CD14-positive monocyte (primary cell): ENCODE measurements around the gene SLC6A8. TPM values are rescaled to one million over a fixed set of nuclear protein-coding genes. Genes with fewer than 3 reads are reported as not detected.

ENCODE experiments used
- DNase-seq, 3 donors: peaks; one replicate each; pipeline ENCODE4 v3.0.0-alpha.2; 2011 to 2022
- H2AFZ ChIP-seq: 2 replicates; pipeline ENCODE4 v1.6.0; 2012; ENCODE audit warnings: mild to moderate bottlenecking, low read depth, low read length, inconsistent platforms; ENCODE audit not compliant: insufficient read depth, poor library complexity, severe bottlenecking
- H3K27ac ChIP-seq, 2 donors: 1 replicate in 1 of 2; 2 replicates in 1 of 2; pipeline ENCODE4 v1.5.1; 2012 to 2013; ENCODE audit warnings: low read length in 2 of 2, control low read depth in 1 of 2, inconsistent platforms in 1 of 2, low read depth in 1 of 2, mild to moderate bottlenecking in 1 of 2
- H3K27me3 ChIP-seq, 2 donors: one replicate each; pipeline versions ENCODE4 v1.6.0 to v1.6.1; 2011 to 2013; ENCODE audit warnings: low read length in 2 of 2; ENCODE audit not compliant: control insufficient read depth in 2 of 2, insufficient read depth in 2 of 2
- H3K36me3 ChIP-seq, 2 donors: replicated peaks in 1 of 2; 1 replicate in 1 of 2; 2 replicates in 1 of 2; pipeline versions ENCODE4 v1.5.1 to v1.6.1; 2012 to 2013; ENCODE audit warnings: low read length in 2 of 2, control low read depth in 1 of 2, inconsistent platforms in 1 of 2, mild to moderate bottlenecking in 1 of 2; ENCODE audit not compliant: insufficient read depth in 2 of 2, control insufficient read depth in 1 of 2
- H3K4me1 ChIP-seq, 2 donors: 1 replicate in 1 of 2; 2 replicates in 1 of 2; pipeline versions ENCODE4 v1.5.1 to v1.6.1; 2012 to 2013; ENCODE audit warnings: low read length in 2 of 2, control low read depth in 1 of 2, inconsistent platforms in 1 of 2, mild to moderate bottlenecking in 1 of 2, moderate library complexity in 1 of 2; ENCODE audit not compliant: insufficient read depth in 2 of 2, control insufficient read depth in 1 of 2
- H3K4me2 ChIP-seq: replicated peaks from 2 replicates; pipeline ENCODE3; 2012; ENCODE audit warnings: low read length, moderate library complexity, mild to moderate bottlenecking; ENCODE audit not compliant: poor library complexity, severe bottlenecking; ENCODE audit errors: extremely low read depth
- H3K4me3 ChIP-seq, 3 experiments: fragments of 200-600 bp in 1 of 3; sonication (generic) in 1 of 3; replicated peaks in 1 of 3; 1 replicate in 2 of 3; 2 replicates in 1 of 3; pipeline ENCODE4 v1.5.1; 2011 to 2013; ENCODE audit warnings: low read length in 3 of 3, mild to moderate bottlenecking in 3 of 3, control low read depth in 2 of 3, low read depth in 2 of 3, inconsistent platforms in 1 of 3, moderate library complexity in 1 of 3
- H3K79me2 ChIP-seq: 2 replicates; pipeline ENCODE4 v1.6.0; 2012; ENCODE audit warnings: mild to moderate bottlenecking, control low read depth, inconsistent platforms, low read length, moderate library complexity; ENCODE audit not compliant: insufficient read depth
- H3K9ac ChIP-seq: 2 replicates; pipeline ENCODE4 v1.6.0; 2017; ENCODE audit warnings: low read length, mild to moderate bottlenecking; ENCODE audit not compliant: insufficient read depth, poor library complexity, severe bottlenecking
- H3K9me3 ChIP-seq, 2 donors: replicated peaks in 1 of 2; 1 replicate in 1 of 2; 2 replicates in 1 of 2; pipeline versions ENCODE4 v1.5.1 to v1.6.1; 2012 to 2013; ENCODE audit warnings: low read length in 2 of 2, control low read depth in 1 of 2; ENCODE audit not compliant: control insufficient read depth in 1 of 2, insufficient read depth in 1 of 2
- H4K20me1 ChIP-seq: 2 replicates; pipeline ENCODE4 v1.6.0; 2012; ENCODE audit warnings: mild to moderate bottlenecking, low read length, control low read depth, moderate library complexity; ENCODE audit not compliant: insufficient read depth
- H3K27ac Mint-ChIP-seq, 7 donors: one replicate each; pipeline ENCODE4 v1.8.0; 2020; ENCODE audit warnings: mild to moderate bottlenecking in 7 of 7, mixed read lengths in 7 of 7, moderate library complexity in 6 of 7, inconsistent platforms in 2 of 7
- H3K27me3 Mint-ChIP-seq, 3 donors: one replicate each; pipeline ENCODE4 v1.8.0; 2021 to 2022; ENCODE audit warnings: low read depth in 3 of 3, mild to moderate bottlenecking in 3 of 3, mixed read lengths in 3 of 3, moderate library complexity in 3 of 3, inconsistent platforms in 1 of 3
- H3K36me3 Mint-ChIP-seq, 2 donors: one replicate each; pipeline ENCODE4 v1.8.0; 2020; ENCODE audit warnings: mixed read lengths in 2 of 2, inconsistent platforms in 1 of 2, mild to moderate bottlenecking in 1 of 2
- H3K4me1 Mint-ChIP-seq: one replicate; pipeline ENCODE4 v1.8.0; 2020; ENCODE audit warnings: mild to moderate bottlenecking, mixed read lengths
- H3K4me3 Mint-ChIP-seq, 2 donors: one replicate each; pipeline ENCODE4 v1.8.0; 2020; ENCODE audit warnings: mild to moderate bottlenecking in 2 of 2, mixed read lengths in 2 of 2, moderate library complexity in 1 of 2
- H3K9me3 Mint-ChIP-seq, 7 donors: one replicate each; pipeline ENCODE4 v1.8.0; 2020 to 2022; ENCODE audit warnings: mixed read lengths in 7 of 7, mild to moderate bottlenecking in 6 of 7, moderate library complexity in 6 of 7, inconsistent platforms in 2 of 7
- CTCF ChIP-seq: fragments of 200-600 bp; IDR thresholded peaks from one replicate; pipeline ENCODE4 v1.8.0; 2022; ENCODE audit warnings: antibody characterized with exemption, mild to moderate bottlenecking
- WGBS: methylation state at CpG from one replicate; pipeline ENCODE4 v1.1.5; 2013; ENCODE audit warnings: missing lambda C conversion rate; ENCODE audit not compliant: insufficient coverage; 5-methylcytosine and 5-hydroxymethylcytosine counted together
- intact Hi-C, 2 donors: fragments of 100-400 bp; cut with micrococcal nuclease; formaldehyde crosslinking; loops; one replicate each; pipeline versions ENCODE4 v1.15.0 to v1.15.1; 2023
- polyA plus RNA-seq, 3 donors: library from polyadenylated mRNA; depleted of rRNA in 1 of 3; unstranded in 2 of 3; stranded (reverse) in 1 of 3; fragments of 300-500 nt in 2 of 3; fragments of >200 nt in 1 of 3; fragmentation: Illumina TruSeq in 2 of 3; gene quantifications; 1 replicate in 2 of 3; 2 replicates in 1 of 3; pipeline ENCODE4 v1.2.3, GENCODE V29; 2012 to 2021

The SLC6A8 gene
- polyA plus RNA-seq, 3 donors = 0.23 to 5.6 (median 0.85) TPM

GRCh38 chrX:153657161-153657560 is 30.6 kb upstream of the SLC6A8 start:
- intact Hi-C loops = no loop called here
- no peak overlapping the region for H3K27ac ChIP-seq
- H3K36me3 Mint-ChIP-seq = no peaks in the 10 kb centered on the region
- no peak for DNase-seq
- H3K27me3 ChIP-seq = peaks cover 12 to 13% of the 10 kb centered on the region in 2 donors
- no peaks in the 10 kb centered on the region for H3K79me2 ChIP-seq
- peaks cover 0 to 25% (median 13%) of the 10 kb centered on the region in 7 donors for H3K9me3 Mint-ChIP-seq
- no peak overlapping the region for H2AFZ ChIP-seq
- no peaks in the 10 kb centered on the region for H3K36me3 ChIP-seq
- H3K9ac ChIP-seq = no peak overlapping the region
- H3K4me1 ChIP-seq = no peaks in the 10 kb centered on the region
- H3K4me3 ChIP-seq = no peak overlapping the region
- no peak for TF ChIP-seq CTCF
- no peak overlapping the region for H3K4me3 Mint-ChIP-seq
- H3K27ac Mint-ChIP-seq = no peak overlapping the region
- H3K27me3 Mint-ChIP-seq = peaks cover 15 to 35% (median 35%) of the 10 kb centered on the region in 3 donors
- peaks cover 3% of the 10 kb centered on the region for H3K4me1 Mint-ChIP-seq
- 90% methylated on average over 5 of the region's 9 CpGs for WGBS
- peaks cover 0 to 8% of the 10 kb centered on the region in 2 donors for H3K9me3 ChIP-seq
- no peak overlapping the region for H3K4me2 ChIP-seq
- no peaks in the 10 kb centered on the region for H4K20me1 ChIP-seq

GRCh38 chrX:153659268-153659667 is 28.5 kb upstream of the SLC6A8 start:
- WGBS = no CpG with 5 or more reads among the region's 3 CpGs
- H3K4me1 Mint-ChIP-seq = peaks cover 9% of the 10 kb centered on the region
- Histone ChIP-seq H3K9me3 (peaks cover 0 to 8% of the 10 kb centered on the region in 2 donors), H3K79me2 (no peaks in the 10 kb centered on the region), H3K9ac (no peak overlapping the region), H3K4me1 (no peaks in the 10 kb centered on the region), H3K4me2 (no peak overlapping the region), H3K36me3 (no peaks in the 10 kb centered on the region), H3K27ac (no peak overlapping the region), H3K4me3 (no peak overlapping the region), H2AFZ (no peak overlapping the region), H3K27me3 (peaks cover 20 to 22% of the 10 kb centered on the region in 2 donors), H4K20me1 (no peaks in the 10 kb centered on the region)
- H3K4me3 Mint-ChIP-seq = no peak overlapping the region
- H3K27me3 Mint-ChIP-seq = peaks cover 22 to 51% (median 50%) of the 10 kb centered on the region in 3 donors
- H3K9me3 Mint-ChIP-seq = peaks cover 0 to 22% (median 6%) of the 10 kb centered on the region in 7 donors
- no peak for TF ChIP-seq CTCF
- H3K27ac Mint-ChIP-seq = no peak overlapping the region
- DNase-seq = no peak
- intact Hi-C loops = no loop called here
- no peaks in the 10 kb centered on the region for H3K36me3 Mint-ChIP-seq
